GM18511 (cell line): Measurements from ENCODE around the gene NRN1.

Source experiments
- ATAC-seq: cut with Tn5 transposase; IDR thresholded peaks from one replicate; pipeline ENCODE4 v1.9.1; 2021; ENCODE audit warnings: mild to moderate bottlenecking, moderate library complexity; ENCODE audit not compliant: unreplicated experiment

The NRN1 gene

GRCh38 chr6:6002848-6003620, 3.7 kb downstream of the NRN1 start:
- no peak for ATAC-seq

GRCh38 chr6:6002005-6002847, 4.5 kb downstream of the NRN1 start:
- no peak for ATAC-seq

- ATAC-seq = no peak
Observed at GRCh38 chr6:6001443-6001842, 5.3 kb downstream of the NRN1 start.

GRCh38 chr6:5999688-6000608, 6.8 kb downstream of the NRN1 start:
- no peak for ATAC-seq

GRCh38 chr6:5998711-5999687, 7.7 kb downstream of the NRN1 start:
- ATAC-seq = no peak

GRCh38 chr6:5998236-5998635, 8.5 kb downstream of the NRN1 start:
- no peak for ATAC-seq

- ATAC-seq = no peak
Observed at GRCh38 chr6:5997420-5997987, 9.2 kb downstream of the NRN1 start.

- ATAC-seq = no peak
Observed at GRCh38 chr6:5996714-5997419, 9.9 kb downstream of the NRN1 start.

GRCh38 chr6:5995949-5996713, 10.6 kb downstream of the NRN1 start:
- no peak for ATAC-seq

GRCh38 chr6:5995658-5995948, 11.1 kb downstream of the NRN1 start:
- ATAC-seq = no peak

GRCh38 chr6:5994999-5995657, 11.6 kb downstream of the NRN1 start:
- no peak for ATAC-seq

GRCh38 chr6:5994234-5994998, 12.3 kb downstream of the NRN1 start:
- ATAC-seq = no peak

GRCh38 chr6:5992551-5993225, 14.0 kb downstream of the NRN1 start:
- no peak for ATAC-seq

- no peak for ATAC-seq
Observed at GRCh38 chr6:5990786-5991185, 15.9 kb downstream of the NRN1 start.

- no peak for ATAC-seq
Observed at GRCh38 chr6:5989141-5989723, 17.5 kb downstream of the NRN1 start.

GRCh38 chr6:5986861-5987260, 19.9 kb downstream of the NRN1 start:
- ATAC-seq = no peak
